ENCODE measurements around the gene SLC22A31.
"Not testable (repeated sequence)": the region's sequence is repeated elsewhere in the genome, so short reads cannot be mapped to it uniquely, and the experiment has no call there.

Gene SLC22A31

GRCh38 chr16:89192956-89193575, 7.3 kb downstream of the SLC22A31 start:
- peak; percentile 72 for DNase-seq

GRCh38 chr16:89192186-89192955, 8.0 kb downstream of the SLC22A31 start:
- peak; percentile 85 for DNase-seq

- DNase-seq = no peak
Observed at GRCh38 chr16:89191901-89192185, 8.5 kb downstream of the SLC22A31 start.

GRCh38 chr16:89191033-89191900, 9.1 kb downstream of the SLC22A31 start:
- DNase-seq = peak; percentile 36

- DNase-seq = peak; percentile 14
Observed at GRCh38 chr16:89190150-89190958, 10.0 kb downstream of the SLC22A31 start.

GRCh38 chr16:89189358-89190025, 10.8 kb downstream of the SLC22A31 start:
- DNase-seq = peak; percentile 15

- peak; percentile 16 for DNase-seq
Observed at GRCh38 chr16:89188471-89189357, 11.6 kb downstream of the SLC22A31 start.

- DNase-seq = peak; percentile 27
Observed at GRCh38 chr16:89187770-89188392, 12.5 kb downstream of the SLC22A31 start.

GRCh38 chr16:89187032-89187769, 13.1 kb downstream of the SLC22A31 start:
- DNase-seq = peak; percentile 39

- DNase-seq = not testable (repeated sequence)
Observed at GRCh38 chr16:89186593-89187031, 13.7 kb downstream of the SLC22A31 start.

GRCh38 chr16:89185887-89186592, 14.3 kb downstream of the SLC22A31 start:
- DNase-seq = peak; percentile 9

- DNase-seq = peak; percentile 42
Observed at GRCh38 chr16:89184933-89185794, 15.2 kb downstream of the SLC22A31 start.

GRCh38 chr16:89184677-89184932, 15.7 kb downstream of the SLC22A31 start:
- DNase-seq = no peak

GRCh38 chr16:89183975-89184676, 16.2 kb downstream of the SLC22A31 start:
- DNase-seq = peak; percentile 21

GRCh38 chr16:89183463-89183862, 16.9 kb downstream of the SLC22A31 start:
- DNase-seq = peak; percentile 14

GRCh38 chr16:89179656-89180315, 20.6 kb downstream of the SLC22A31 start:
- no peak for DNase-seq

GRCh38 chr16:89179148-89179484, 21.2 kb downstream of the SLC22A31 start:
- DNase-seq = no peak
